ENCODE data around the gene CPXM2. TPM values are rescaled to one million over a fixed set of nuclear protein-coding genes. Genes with fewer than 3 reads are reported as not detected.

Gene CPXM2
- total RNA-seq, 1 donor from 2014 or later, result 0.14 TPM

DNA sequence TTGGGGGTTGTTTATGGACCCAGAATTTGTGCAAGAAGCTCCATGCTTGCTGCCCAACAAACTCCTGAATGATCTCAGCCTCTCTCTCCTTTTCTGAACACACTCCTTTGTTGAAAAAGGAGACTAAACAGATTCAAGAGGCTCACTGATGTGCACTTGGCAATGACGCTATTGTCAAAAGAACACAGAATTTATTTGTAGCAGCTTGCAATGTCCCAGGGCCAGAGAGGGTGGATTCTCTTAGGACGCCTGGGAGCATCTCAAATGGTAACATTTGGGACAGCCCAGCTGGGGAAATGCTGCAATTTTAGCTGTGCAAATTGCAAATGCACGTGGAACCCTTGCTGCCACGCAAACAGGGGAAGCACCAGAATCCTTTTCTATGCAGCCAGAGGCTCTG lies 145.5 kb downstream of the CPXM2 start:
- no peak for DNase-seq (ENCODE audit: low spot score, unreplicated experiment)
- Mint-ChIP-seq H3K36me3 (ENCODE audit: insufficient read depth) (no peaks in the 10 kb centered on the region), H3K27ac (no peak overlapping the region), H3K4me3 (ENCODE audit: low read depth) (no peak overlapping the region), H3K4me1 (ENCODE audit: low read depth) (no peaks in the 10 kb centered on the region), H3K27me3 (peaks cover 17% of the 10 kb centered on the region), H3K9me3 (ENCODE audit: low read depth) (peaks cover 9% of the 10 kb centered on the region)
- TF ChIP-seq, protein P1, sequence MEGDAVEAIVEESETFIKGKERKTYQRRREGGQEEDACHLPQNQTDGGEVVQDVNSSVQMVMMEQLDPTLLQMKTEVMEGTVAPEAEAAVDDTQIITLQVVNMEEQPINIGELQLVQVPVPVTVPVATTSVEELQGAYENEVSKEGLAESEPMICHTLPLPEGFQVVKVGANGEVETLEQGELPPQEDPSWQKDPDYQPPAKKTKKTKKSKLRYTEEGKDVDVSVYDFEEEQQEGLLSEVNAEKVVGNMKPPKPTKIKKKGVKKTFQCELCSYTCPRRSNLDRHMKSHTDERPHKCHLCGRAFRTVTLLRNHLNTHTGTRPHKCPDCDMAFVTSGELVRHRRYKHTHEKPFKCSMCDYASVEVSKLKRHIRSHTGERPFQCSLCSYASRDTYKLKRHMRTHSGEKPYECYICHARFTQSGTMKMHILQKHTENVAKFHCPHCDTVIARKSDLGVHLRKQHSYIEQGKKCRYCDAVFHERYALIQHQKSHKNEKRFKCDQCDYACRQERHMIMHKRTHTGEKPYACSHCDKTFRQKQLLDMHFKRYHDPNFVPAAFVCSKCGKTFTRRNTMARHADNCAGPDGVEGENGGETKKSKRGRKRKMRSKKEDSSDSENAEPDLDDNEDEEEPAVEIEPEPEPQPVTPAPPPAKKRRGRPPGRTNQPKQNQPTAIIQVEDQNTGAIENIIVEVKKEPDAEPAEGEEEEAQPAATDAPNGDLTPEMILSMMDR (IDR thresholded peaks at IDR 0.05; ENCODE audit: unreplicated experiment), result no peak

DNA sequence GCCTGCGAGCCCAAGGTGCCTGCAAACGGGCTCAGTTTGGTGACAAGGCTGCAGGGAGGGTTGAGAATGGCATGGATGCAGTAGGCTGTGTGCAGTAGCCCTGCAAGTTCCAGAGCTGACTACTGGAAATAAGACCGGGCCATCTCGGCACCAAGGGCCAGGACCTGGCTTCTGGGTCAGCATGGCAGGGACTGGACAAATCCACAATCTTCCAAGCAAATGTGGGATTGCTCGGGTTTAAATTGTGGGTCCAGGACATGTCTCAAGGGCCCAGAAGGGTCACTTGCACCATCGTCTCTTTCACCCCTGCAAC lies 147.4 kb downstream of the CPXM2 start:
- Mint-ChIP-seq H3K27ac (no peak overlapping the region), H3K27me3 (peaks cover 19% of the 10 kb centered on the region), H3K9me3 (ENCODE audit: low read depth) (no peaks in the 10 kb centered on the region), H3K36me3 (ENCODE audit: insufficient read depth) (no peaks in the 10 kb centered on the region), H3K4me3 (ENCODE audit: low read depth) (no peak overlapping the region), H3K4me1 (ENCODE audit: low read depth) (no peaks in the 10 kb centered on the region)
- TF ChIP-seq, protein P1 (IDR thresholded peaks at IDR 0.05; ENCODE audit: unreplicated experiment), result no peak
- DNase-seq (ENCODE audit: low spot score, unreplicated experiment), result no peak

DNA sequence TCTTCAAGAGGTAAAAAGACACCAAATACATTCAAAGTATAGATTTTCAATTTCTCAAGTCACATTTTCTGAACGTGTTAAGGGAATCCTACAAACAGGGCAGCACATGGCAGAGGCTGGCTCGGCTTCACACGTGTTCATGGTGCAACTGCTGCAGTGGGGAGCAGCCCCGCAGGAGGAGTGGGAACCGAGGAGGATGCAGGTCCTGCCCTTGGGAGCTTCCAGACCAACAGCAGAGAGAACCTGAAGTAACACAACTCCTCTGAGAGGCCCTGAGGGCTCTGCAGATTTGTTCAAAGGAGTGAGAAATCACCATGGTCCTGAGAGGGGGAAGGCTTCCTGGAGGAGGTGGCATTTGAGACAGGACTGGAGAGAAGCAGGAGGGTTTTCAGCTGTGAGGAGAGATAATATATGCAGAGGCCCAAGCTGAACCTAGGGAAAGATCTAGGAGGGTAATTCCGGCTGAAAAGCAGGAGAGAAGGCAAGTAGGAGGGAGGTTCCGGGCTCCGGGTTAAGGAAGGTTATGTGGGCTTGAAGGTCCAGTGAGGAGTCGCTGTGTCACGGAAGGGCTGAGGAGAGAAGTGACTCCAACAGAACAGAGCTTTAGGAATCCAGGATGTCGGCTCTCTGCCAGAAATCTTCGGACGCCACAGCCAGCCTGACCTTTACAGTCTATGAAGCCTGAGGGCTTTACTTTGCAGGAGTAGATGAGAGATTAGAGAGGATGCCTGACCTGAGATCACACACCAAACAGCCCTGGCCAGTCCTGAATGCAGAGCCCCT lies 148.0 kb downstream of the CPXM2 start:
- Mint-ChIP-seq H3K27me3 (peaks cover 24% of the 10 kb centered on the region), H3K27ac (no peak overlapping the region), H3K36me3 (ENCODE audit: insufficient read depth) (no peaks in the 10 kb centered on the region), H3K4me1 (ENCODE audit: low read depth) (no peaks in the 10 kb centered on the region), H3K4me3 (ENCODE audit: low read depth) (no peak overlapping the region), H3K9me3 (ENCODE audit: low read depth) (no peaks in the 10 kb centered on the region)
- no peak for DNase-seq (ENCODE audit: low spot score, unreplicated experiment)
- TF ChIP-seq, protein P1 (IDR thresholded peaks at IDR 0.05; ENCODE audit: unreplicated experiment), result no peak

DNA sequence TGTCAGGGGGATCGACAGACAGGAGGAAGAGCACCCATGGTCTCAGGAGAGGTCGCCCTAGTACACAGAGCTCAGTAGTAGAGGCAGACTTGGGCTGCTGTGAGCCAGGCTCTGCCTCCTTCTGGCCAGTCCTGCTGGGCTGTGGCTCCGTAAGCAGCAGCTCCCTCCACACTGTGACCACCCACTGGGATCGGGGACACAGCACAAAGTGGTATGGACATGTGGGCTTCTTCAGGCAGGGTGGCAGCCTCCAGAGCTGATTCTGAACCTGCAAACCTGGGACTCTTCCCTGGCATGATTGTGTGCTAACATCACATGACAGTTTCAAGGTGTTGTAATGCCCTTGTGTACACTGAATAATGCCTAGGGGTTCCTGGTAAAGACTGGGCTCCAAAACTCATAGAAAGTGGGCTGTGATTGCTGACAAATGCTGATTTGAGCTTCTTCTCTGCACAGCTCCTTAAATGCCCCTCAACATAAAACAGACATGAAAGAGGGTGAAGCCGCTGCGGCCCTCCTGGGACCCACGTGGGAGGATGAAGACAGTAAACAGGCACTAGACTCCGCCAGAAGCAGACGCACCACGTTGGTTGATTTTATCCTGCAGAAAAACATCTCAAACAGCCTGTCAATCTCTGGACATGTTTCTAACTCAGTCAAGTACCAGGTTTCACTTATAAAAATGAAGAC lies 148.7 kb downstream of the CPXM2 start:
- no peaks in the 10 kb centered on the region for H3K4me1 Mint-ChIP-seq (ENCODE audit: low read depth)
- H3K27me3 Mint-ChIP-seq, result peaks cover 24% of the 10 kb centered on the region
- H3K36me3 Mint-ChIP-seq (ENCODE audit: insufficient read depth), result no peaks in the 10 kb centered on the region
- H3K27ac Mint-ChIP-seq, result no peak overlapping the region
- no peak for DNase-seq (ENCODE audit: low spot score, unreplicated experiment)
- H3K4me3 Mint-ChIP-seq (ENCODE audit: low read depth), result no peak overlapping the region
- H3K9me3 Mint-ChIP-seq (ENCODE audit: low read depth), result no peaks in the 10 kb centered on the region
- TF ChIP-seq, protein P1 (IDR thresholded peaks at IDR 0.05; ENCODE audit: unreplicated experiment), result no peak

DNA sequence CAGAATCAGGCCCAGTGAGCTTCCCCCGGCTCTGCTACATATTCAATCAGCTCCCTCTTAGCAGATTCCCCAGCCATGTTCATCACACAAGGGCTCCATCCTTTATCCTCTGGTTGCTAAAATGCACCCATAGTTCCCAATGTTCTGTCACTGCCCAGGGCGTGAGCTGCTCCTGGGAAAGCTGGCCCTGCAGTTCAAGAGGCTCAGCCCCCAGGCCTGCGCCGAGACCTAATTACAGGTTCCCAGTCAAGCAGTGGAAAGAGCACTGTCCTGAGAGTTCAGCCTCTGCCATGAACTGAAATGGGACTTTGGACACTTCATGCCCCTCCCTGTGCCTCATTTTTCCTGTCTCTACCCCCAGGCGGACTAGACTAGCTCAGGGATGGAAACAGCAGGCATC lies 149.9 kb downstream of the CPXM2 start:
- no peaks in the 10 kb centered on the region for H3K36me3 Mint-ChIP-seq (ENCODE audit: insufficient read depth)
- TF ChIP-seq, protein P1 (IDR thresholded peaks at IDR 0.05; ENCODE audit: unreplicated experiment), result no peak
- no peak for DNase-seq (ENCODE audit: low spot score, unreplicated experiment)

More for the DNA sequence above, 149.9 kb downstream of the CPXM2 start:
- Mint-ChIP-seq H3K4me1 (ENCODE audit: low read depth) (no peaks in the 10 kb centered on the region), H3K27me3 (peaks cover 23% of the 10 kb centered on the region), H3K4me3 (ENCODE audit: low read depth) (no peak overlapping the region), H3K27ac (no peak overlapping the region), H3K9me3 (ENCODE audit: low read depth) (no peaks in the 10 kb centered on the region)
